Smooth muscle cell (in vitro differentiated cells): Measurements from ENCODE around the gene SIX1. TPM values are rescaled to one million over a fixed set of nuclear protein-coding genes. Genes with fewer than 3 reads are reported as not detected.

ENCODE experiments used
- DNase-seq: peaks from one replicate; lab custom pipeline; 2025; ENCODE audit not compliant: unreplicated experiment; lab: John Stamatoyannopoulos, UW
- H2AFZ ChIP-seq: fragments of 200-600 bp; sonication (generic); 2 replicates; pipeline ENCODE4 v1.6.0; 2016; ENCODE audit warnings: antibody characterized with exemption, low read depth, mild to moderate bottlenecking
- H3F3A ChIP-seq: fragments of 200-600 bp; sonication (generic); 2 replicates; pipeline ENCODE4 v1.6.0; 2017; ENCODE audit warnings: antibody characterized with exemption, low read depth
- H3K27ac ChIP-seq: fragments of 200-600 bp; sonication (generic); 2 replicates; pipeline ENCODE4 v1.5.1; 2016; ENCODE audit warnings: low read depth, mild to moderate bottlenecking
- H3K27me3 ChIP-seq: fragments of 200-600 bp; sonication (generic); 2 replicates; pipeline ENCODE4 v1.6.1; 2016; ENCODE audit warnings: low read depth, mild to moderate bottlenecking
- H3K36me3 ChIP-seq: fragments of 200-600 bp; sonication (generic); 2 replicates; pipeline ENCODE4 v1.5.1; 2016; ENCODE audit warnings: low read depth
- H3K4me1 ChIP-seq: fragments of 200-600 bp; sonication (generic); 2 replicates; pipeline ENCODE4 v1.5.1; 2016; ENCODE audit warnings: low read depth
- H3K4me2 ChIP-seq: fragments of 200-600 bp; sonication (generic); 2 replicates; pipeline ENCODE4 v1.6.0; 2016; ENCODE audit warnings: mild to moderate bottlenecking
- H3K4me3 ChIP-seq: fragments of 200-600 bp; sonication (generic); 2 replicates; pipeline ENCODE4 v1.5.1; 2016; ENCODE audit warnings: mild to moderate bottlenecking
- H3K79me2 ChIP-seq: fragments of 200-600 bp; sonication (generic); 2 replicates; pipeline ENCODE4 v1.6.0; 2016; ENCODE audit warnings: low read depth, mild to moderate bottlenecking
- H3K9ac ChIP-seq: fragments of 200-600 bp; sonication (generic); 2 replicates; pipeline ENCODE4 v1.6.0; 2016; ENCODE audit warnings: low read depth
- H3K9me3 ChIP-seq: fragments of 200-600 bp; sonication (generic); replicated peaks from 2 replicates; pipeline ENCODE4 v1.5.1; 2016; ENCODE audit warnings: low read depth
- H4K20me1 ChIP-seq: fragments of 200-600 bp; sonication (generic); 2 replicates; pipeline ENCODE4 v1.6.0; 2016; ENCODE audit warnings: low read depth
- WGBS: methylation state at CpG from one replicate; pipeline ENCODE4 v1.1.7; 2016; ENCODE audit warnings: low lambda C conversion rate; 5-methylcytosine and 5-hydroxymethylcytosine counted together
- polyA plus RNA-seq: library from polyadenylated mRNA; unstranded; fragments of >200 nt; fragmentation: Nextera tagmentation; extraction: Ambion mirVana; gene quantifications from 2 replicates; pipeline ENCODE4 v1.2.1, GENCODE V29; 2016
- total RNA-seq: library from RNA; depleted of rRNA; stranded (reverse); fragments of >200 nt; gene quantifications from 2 replicates; pipeline ENCODE4 v1.2.3, GENCODE V29; 2014
- TF ChIP-seq, protein P1 (sequence below): fragments of 200-600 bp; sonication (generic); IDR thresholded peaks from 2 replicates; pipeline ENCODE4 v1.5.1; 2017; ENCODE audit warnings: borderline replicate concordance, mild to moderate bottlenecking, antibody characterized with exemption; ENCODE audit not compliant: insufficient read depth, poor library complexity, severe bottlenecking

The SIX1 gene
- total and polyA plus RNA-seq, 2 experiments from 2014 or later = not detected

DNA sequence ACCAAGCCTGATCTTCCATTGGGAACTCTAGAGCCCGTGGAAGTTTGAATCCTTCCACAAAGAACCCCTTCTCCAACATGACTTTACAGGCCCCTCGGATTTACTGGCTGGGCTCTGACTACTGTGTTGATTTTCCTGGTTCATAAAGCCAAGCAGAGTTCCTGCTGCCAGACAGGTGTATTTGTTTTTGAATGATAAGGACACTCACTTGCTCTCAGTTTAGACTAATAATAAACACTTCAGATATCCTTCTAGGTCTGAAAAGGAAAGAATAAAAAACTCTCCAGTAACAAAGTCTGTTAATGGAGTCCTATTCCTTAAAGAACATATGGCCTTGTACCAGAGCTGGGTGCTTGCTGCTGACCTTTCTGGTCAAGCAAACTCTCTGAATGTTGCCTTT, 31.0 kb downstream of the SIX1 start:
- Histone ChIP-seq H2AFZ (no peak overlapping the region), H3K9me3 (no peaks in the 10 kb centered on the region), H3F3A (no peaks in the 10 kb centered on the region), H3K4me1 (no peaks in the 10 kb centered on the region), H3K36me3 (no peaks in the 10 kb centered on the region), H3K79me2 (no peaks in the 10 kb centered on the region), H3K9ac (no peak overlapping the region), H3K4me2 (no peak overlapping the region), H3K27ac (no peak overlapping the region), H4K20me1 (no peaks in the 10 kb centered on the region), H3K27me3 (no peaks in the 10 kb centered on the region), H3K4me3 (no peak overlapping the region)
- no peak for DNase-seq
- TF ChIP-seq, protein P1, sequence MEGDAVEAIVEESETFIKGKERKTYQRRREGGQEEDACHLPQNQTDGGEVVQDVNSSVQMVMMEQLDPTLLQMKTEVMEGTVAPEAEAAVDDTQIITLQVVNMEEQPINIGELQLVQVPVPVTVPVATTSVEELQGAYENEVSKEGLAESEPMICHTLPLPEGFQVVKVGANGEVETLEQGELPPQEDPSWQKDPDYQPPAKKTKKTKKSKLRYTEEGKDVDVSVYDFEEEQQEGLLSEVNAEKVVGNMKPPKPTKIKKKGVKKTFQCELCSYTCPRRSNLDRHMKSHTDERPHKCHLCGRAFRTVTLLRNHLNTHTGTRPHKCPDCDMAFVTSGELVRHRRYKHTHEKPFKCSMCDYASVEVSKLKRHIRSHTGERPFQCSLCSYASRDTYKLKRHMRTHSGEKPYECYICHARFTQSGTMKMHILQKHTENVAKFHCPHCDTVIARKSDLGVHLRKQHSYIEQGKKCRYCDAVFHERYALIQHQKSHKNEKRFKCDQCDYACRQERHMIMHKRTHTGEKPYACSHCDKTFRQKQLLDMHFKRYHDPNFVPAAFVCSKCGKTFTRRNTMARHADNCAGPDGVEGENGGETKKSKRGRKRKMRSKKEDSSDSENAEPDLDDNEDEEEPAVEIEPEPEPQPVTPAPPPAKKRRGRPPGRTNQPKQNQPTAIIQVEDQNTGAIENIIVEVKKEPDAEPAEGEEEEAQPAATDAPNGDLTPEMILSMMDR = no peak
- WGBS = 88% methylated on average over 2 of the region's 2 CpGs

DNA sequence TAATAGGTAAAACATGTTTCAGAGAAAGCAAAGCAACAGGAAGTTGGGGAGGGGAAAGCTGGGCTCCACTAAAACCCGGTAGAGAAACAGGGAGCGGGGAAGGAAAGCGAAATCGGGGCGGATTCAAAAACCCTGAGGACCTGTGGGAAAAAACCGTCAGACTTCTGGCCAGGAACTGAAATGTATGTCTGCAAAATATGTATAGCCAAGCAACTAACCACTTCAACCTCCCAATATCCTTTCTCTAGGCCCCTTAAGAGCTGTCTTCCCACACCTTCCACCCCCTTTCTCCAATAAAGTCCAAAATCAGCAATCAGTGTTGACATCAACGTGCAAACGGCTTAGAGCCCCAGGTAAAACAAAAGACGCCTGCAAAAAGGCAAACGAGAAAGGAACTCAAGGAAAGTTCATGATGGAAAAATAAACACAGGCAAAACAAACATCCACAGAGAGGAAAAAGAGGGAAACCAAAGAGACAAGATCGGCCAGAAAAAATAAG, 32.8 kb downstream of the SIX1 start:
- TF ChIP-seq, protein P1 = no peak

DNA sequence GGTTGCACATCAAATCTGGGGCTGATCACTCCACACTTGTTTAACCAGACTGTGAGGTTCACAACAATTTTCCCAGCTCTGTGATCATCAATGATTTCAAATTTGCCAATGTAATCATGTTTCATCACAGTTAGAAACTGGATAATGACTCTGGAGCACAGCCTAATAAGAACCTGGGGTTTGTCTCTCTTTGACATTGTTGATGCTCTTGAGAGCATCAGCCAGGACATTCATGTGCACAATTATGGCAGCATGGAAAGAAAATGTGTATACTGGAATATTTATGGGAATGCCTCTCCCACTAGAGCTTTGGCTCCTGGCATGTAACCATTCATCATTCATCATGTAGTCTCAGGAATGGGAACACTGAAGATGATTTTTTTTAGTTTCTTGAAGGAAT, 47.0 kb downstream of the SIX1 start:
- DNase-seq = no peak
- no peak overlapping the region for H3K4me3 ChIP-seq
- TF ChIP-seq, protein P1 = no peak
- H3K9ac ChIP-seq = no peak overlapping the region
- no peak overlapping the region for H3K4me2 ChIP-seq
- no peak overlapping the region for H3K27ac ChIP-seq
- no peaks in the 10 kb centered on the region for H3K79me2 ChIP-seq
- H4K20me1 ChIP-seq = no peaks in the 10 kb centered on the region
- H3F3A ChIP-seq = no peaks in the 10 kb centered on the region
- no peaks in the 10 kb centered on the region for H3K4me1 ChIP-seq
- H2AFZ ChIP-seq = no peak overlapping the region
- no peaks in the 10 kb centered on the region for H3K27me3 ChIP-seq
- no peaks in the 10 kb centered on the region for H3K9me3 ChIP-seq
- H3K36me3 ChIP-seq = no peaks in the 10 kb centered on the region

More for the DNA sequence above, 32.8 kb downstream of the SIX1 start:
- Histone ChIP-seq H3K4me2 (no peak overlapping the region), H3K27me3 (no peaks in the 10 kb centered on the region), H3F3A (no peaks in the 10 kb centered on the region), H2AFZ (no peak overlapping the region), H3K4me3 (peak overlapping the region; percentile 21), H3K9me3 (no peaks in the 10 kb centered on the region), H3K4me1 (no peaks in the 10 kb centered on the region), H3K9ac (no peak overlapping the region), H4K20me1 (no peaks in the 10 kb centered on the region), H3K36me3 (no peaks in the 10 kb centered on the region), H3K79me2 (no peaks in the 10 kb centered on the region), H3K27ac (no peak overlapping the region)
- 61% methylated on average over 11 of the region's 11 CpGs for WGBS
- no peak for DNase-seq

DNA sequence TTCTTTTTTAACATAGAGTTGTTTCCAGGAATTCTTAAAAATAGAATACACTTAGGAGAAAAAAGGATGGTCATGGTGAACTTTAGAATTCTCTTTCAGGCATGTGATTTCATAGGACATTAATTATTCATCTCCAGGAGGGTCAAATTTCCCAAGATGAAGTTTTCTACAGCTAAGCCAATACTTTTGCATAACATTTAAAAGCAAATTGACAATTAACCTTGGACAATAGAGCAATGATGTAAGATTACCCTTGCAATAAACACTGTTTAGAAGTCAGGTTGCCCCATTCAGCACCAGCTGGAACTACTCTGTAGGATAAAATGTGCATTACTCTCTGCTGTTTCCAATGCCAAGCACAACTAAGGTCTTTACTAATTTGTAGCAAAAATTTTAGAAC, 49.5 kb downstream of the SIX1 start:
- Histone ChIP-seq H4K20me1 (no peaks in the 10 kb centered on the region), H2AFZ (no peak overlapping the region), H3K79me2 (no peaks in the 10 kb centered on the region), H3K36me3 (no peaks in the 10 kb centered on the region), H3K4me1 (no peaks in the 10 kb centered on the region), H3K27ac (no peak overlapping the region), H3K9me3 (no peaks in the 10 kb centered on the region), H3K9ac (no peak overlapping the region), H3F3A (no peaks in the 10 kb centered on the region), H3K4me2 (no peak overlapping the region), H3K4me3 (no peak overlapping the region), H3K27me3 (no peaks in the 10 kb centered on the region)
- TF ChIP-seq, protein P1 = no peak
- no peak for DNase-seq
